GM19455 (cell line): ENCODE data around the gene SUFU.
"Not testable (repeated sequence)": the region's sequence is repeated elsewhere in the genome, so short reads cannot be mapped to it uniquely, and the experiment has no call there.

Experiments used
- ATAC-seq: cut with Tn5 transposase; IDR thresholded peaks from one replicate; pipeline ENCODE4 v1.9.1; 2021; ENCODE audit not compliant: unreplicated experiment

SUFU gene

GRCh38 chr10:102511583-102512274 lies 8.0 kb downstream of the SUFU start:
- no peak for ATAC-seq

GRCh38 chr10:102514487-102515311 lies 10.9 kb downstream of the SUFU start:
- no peak for ATAC-seq

GRCh38 chr10:102515724-102516123 lies 12.0 kb downstream of the SUFU start:
- no peak for ATAC-seq

- ATAC-seq: no peak
Observed at GRCh38 chr10:102517553-102517952, 13.8 kb downstream of the SUFU start.

GRCh38 chr10:102519246-102519825 lies 15.6 kb downstream of the SUFU start:
- no peak for ATAC-seq

- ATAC-seq: no peak
Observed at GRCh38 chr10:102522874-102523249, 19.1 kb downstream of the SUFU start.

GRCh38 chr10:102523250-102524029 lies 19.7 kb downstream of the SUFU start:
- no peak for ATAC-seq

- no peak for ATAC-seq
Observed at GRCh38 chr10:102524746-102525145, 21.0 kb downstream of the SUFU start.

- ATAC-seq: no peak
Observed at GRCh38 chr10:102527546-102527945, 23.8 kb downstream of the SUFU start.

GRCh38 chr10:102534333-102534732 lies 30.6 kb downstream of the SUFU start:
- no peak for ATAC-seq

GRCh38 chr10:102534966-102535365 lies 31.2 kb downstream of the SUFU start:
- ATAC-seq: not testable (repeated sequence)

GRCh38 chr10:102535481-102536147 lies 31.8 kb downstream of the SUFU start:
- no peak for ATAC-seq

- ATAC-seq: no peak
Observed at GRCh38 chr10:102537367-102537766, 33.6 kb downstream of the SUFU start.

GRCh38 chr10:102537948-102538347 lies 34.2 kb downstream of the SUFU start:
- ATAC-seq: no peak

GRCh38 chr10:102538811-102539210 lies 35.0 kb downstream of the SUFU start:
- ATAC-seq: no peak

- peak; percentile 81 for ATAC-seq
Observed at GRCh38 chr10:102540023-102540422, 36.3 kb downstream of the SUFU start.

GRCh38 chr10:102542800-102543418 lies 39.1 kb downstream of the SUFU start:
- no peak for ATAC-seq

GRCh38 chr10:102545265-102545871 lies 41.6 kb downstream of the SUFU start:
- no peak for ATAC-seq

GRCh38 chr10:102545997-102546396 lies 42.2 kb downstream of the SUFU start:
- ATAC-seq: no peak
